ENCODE data around the gene GJD3.

GJD3 gene

GRCh38 chr17:40326832-40327199 lies 37.7 kb downstream of the GJD3 start:
- TF ChIP-seq REST (IDR thresholded peaks at IDR 0.05; ENCODE audit: insufficient read depth in 1 of 2, low read depth in 2 of 2, low read length in 2 of 2) (no peak), FOXP2 (optimal IDR thresholded peaks at IDR 0.05; ENCODE audit: borderline replicate concordance, extremely low read depth, extremely low read length, insufficient read depth) (no peak), POLR2AphosphoS5 (IDR thresholded peaks at IDR 0.05; ENCODE audit: low read depth, low read length) (no peak), TAF1 (IDR thresholded peaks at IDR 0.05; ENCODE audit: borderline replicate concordance, insufficient read depth, low read length) (no peak), SIN3A (IDR thresholded peaks at IDR 0.05; ENCODE audit: borderline replicate concordance, insufficient read depth, low read length) (no peak)

DNA sequence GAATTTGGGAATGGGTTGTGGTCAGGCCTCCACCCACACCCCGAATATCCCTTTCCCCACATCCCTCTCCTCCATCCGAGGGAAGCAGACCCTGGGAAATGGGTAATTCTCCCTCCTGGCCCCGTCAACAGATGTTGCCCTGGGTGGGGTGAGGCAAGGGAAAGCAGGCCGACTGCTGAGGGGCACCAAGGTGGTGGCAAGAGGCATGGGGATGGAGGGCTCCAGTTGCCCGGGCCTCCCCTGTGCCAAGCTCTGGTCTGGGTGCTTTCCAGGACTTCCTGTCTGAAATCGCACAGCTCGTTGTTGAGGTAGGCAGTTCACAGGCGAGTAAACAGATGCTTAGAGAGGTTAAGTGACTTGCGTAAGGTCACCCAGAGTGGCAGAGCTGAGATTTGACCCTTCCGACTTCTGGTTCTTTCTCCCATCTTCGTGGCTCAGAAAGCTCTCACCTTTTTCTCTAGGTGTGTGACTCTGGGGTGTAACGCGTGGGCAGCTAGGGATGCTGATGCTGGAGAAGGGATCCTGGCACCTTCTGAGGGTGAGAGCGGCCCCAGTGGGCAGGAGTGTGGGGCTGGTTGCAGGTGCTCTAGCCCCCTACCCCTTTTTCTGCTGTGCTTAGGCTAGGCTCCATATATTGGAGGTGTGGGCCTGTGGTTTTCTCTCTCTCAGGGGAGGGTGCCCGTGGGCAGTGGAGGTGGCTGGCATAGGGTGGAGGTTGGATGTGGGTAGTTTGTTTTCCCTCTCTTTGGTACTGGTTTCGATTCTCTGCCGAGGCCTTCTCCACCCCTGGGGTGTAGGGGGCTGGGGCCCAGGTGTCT lies 38.3 kb downstream of the GJD3 start:
- TF ChIP-seq POLR2AphosphoS5 (IDR thresholded peaks at IDR 0.05; ENCODE audit: low read depth, low read length) (no peak), TAF1 (IDR thresholded peaks at IDR 0.05; ENCODE audit: borderline replicate concordance, insufficient read depth, low read length) (no peak), FOXP2 (optimal IDR thresholded peaks at IDR 0.05; ENCODE audit: borderline replicate concordance, extremely low read depth, extremely low read length, insufficient read depth) (no peak), SIN3A (IDR thresholded peaks at IDR 0.05; ENCODE audit: borderline replicate concordance, insufficient read depth, low read length) (no peak), REST (IDR thresholded peaks at IDR 0.05; ENCODE audit: insufficient read depth in 1 of 2, low read depth in 2 of 2, low read length in 2 of 2) (no peak)

DNA sequence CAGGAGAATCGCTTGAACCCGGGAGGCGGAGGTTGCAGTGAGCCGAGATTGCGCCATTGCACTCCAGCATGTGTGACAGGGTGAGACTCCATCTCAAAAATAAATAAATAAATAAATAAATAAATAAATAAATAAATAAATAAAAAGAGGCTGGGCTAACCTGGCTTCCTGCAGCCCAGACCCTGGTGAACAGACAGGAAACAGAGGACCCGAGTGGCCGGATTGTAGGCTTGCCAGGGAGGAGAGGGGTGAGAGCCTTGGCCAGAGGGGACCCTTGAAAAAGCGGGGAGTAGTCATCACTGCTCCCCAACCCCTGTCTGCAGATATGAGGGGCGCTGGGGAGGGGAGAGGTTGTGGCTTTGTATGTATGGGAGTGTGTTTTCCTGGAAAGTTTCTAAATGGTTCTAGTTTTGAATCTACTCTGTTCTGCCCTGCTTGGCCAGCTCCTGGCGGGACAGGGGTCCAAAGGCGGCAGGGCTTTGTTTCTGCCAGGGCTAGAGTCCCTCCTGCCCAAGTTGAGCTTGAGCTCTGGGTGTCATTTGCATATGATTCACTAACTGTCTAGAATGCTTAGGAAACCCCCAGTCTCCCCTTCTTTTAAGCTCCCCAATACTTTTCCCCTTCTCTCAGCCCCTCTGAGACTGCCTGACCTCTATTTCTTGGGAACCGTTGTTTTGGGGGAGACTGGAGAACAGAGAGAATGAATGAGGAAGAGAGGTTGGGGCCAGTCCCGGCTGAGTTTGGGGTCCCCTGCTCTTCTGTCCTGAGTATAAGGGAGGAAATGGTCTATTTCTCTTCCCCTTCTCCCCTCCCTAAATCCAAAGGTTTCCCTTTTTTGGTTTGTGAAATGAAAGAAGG lies 39.2 kb downstream of the GJD3 start:
- TF ChIP-seq SIN3A (IDR thresholded peaks at IDR 0.05; ENCODE audit: borderline replicate concordance, insufficient read depth, low read length): no peak
- TF ChIP-seq REST (IDR thresholded peaks at IDR 0.05; ENCODE audit: insufficient read depth in 1 of 2, low read depth in 2 of 2, low read length in 2 of 2): no peak
- no peak for TF ChIP-seq TAF1 (IDR thresholded peaks at IDR 0.05; ENCODE audit: borderline replicate concordance, insufficient read depth, low read length)
- TF ChIP-seq POLR2AphosphoS5 (IDR thresholded peaks at IDR 0.05; ENCODE audit: low read depth, low read length): no peak
- TF ChIP-seq FOXP2 (optimal IDR thresholded peaks at IDR 0.05; ENCODE audit: borderline replicate concordance, extremely low read depth, extremely low read length, insufficient read depth): no peak

DNA sequence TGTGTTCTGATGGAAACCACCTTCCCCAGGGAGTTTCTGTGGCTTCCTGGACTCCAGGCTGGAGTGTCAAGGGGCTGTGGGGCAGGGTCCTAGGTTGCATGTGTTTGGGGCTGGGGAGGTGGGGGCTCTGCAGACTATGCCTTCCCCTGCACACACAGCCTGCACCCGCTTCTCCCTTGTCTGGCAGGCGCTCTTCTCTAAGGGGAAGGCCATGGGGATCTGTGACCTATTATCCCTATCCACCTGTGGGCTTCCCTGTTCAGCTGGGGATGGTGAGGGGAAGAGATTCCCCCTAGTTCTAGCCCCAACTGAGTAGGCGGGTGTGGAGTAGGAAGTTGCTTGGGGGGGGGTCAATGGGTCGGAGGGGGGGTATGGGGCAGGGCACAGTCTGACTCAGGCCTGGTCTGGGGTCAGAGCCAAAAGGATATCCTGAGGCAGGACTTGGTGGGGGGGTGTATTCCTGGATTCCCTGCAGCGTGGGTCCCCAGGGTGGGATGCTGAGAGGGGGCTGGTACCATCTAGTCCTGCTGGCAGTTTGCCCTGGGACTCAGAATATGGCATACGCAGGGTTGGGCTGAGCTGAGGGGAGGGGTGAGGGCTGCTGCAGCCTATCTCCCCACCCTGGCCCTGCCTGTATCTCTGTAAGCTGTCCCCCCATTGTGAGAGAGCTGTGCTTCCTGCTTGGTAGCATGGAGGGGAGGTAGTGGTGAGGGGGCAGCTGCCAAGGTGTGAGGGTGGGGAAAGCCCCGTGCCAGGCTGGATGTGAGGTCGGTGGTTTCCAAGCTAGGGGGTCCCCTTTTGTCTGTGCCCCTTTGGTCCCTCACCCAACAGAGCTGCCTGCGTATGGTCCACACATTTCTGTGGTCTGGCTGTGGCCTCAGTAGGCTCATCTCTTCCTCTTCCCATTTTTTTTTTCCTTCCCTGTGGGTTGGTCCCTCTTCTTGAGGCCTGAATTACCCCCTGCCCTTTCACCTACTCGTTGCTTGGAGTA lies 40.9 kb downstream of the GJD3 start:
- TF ChIP-seq POLR2AphosphoS5 (IDR thresholded peaks at IDR 0.05; ENCODE audit: low read depth, low read length) (no peak), SIN3A (IDR thresholded peaks at IDR 0.05; ENCODE audit: borderline replicate concordance, insufficient read depth, low read length) (no peak), REST (IDR thresholded peaks at IDR 0.05; ENCODE audit: insufficient read depth in 1 of 2, low read depth in 2 of 2, low read length in 2 of 2) (no peak), FOXP2 (optimal IDR thresholded peaks at IDR 0.05; ENCODE audit: borderline replicate concordance, extremely low read depth, extremely low read length, insufficient read depth) (no peak), TAF1 (IDR thresholded peaks at IDR 0.05; ENCODE audit: borderline replicate concordance, insufficient read depth, low read length) (no peak)
